Esophagus (tissue), 2 donors: Measurements from ENCODE around the gene CARNS1. TPM values are rescaled to one million over a fixed set of nuclear protein-coding genes. Genes with fewer than 3 reads are reported as not detected.

Source experiments
- H3K27ac ChIP-seq, 2 donors: one replicate each; pipeline ENCODE4 v1.5.1; 2013; ENCODE audit warnings: low read depth in 2 of 2, mild to moderate bottlenecking in 2 of 2, inconsistent platforms in 1 of 2, low read length in 1 of 2, moderate library complexity in 1 of 2
- H3K27me3 ChIP-seq, 2 donors: one replicate each; pipeline ENCODE4 v1.6.1; 2013; ENCODE audit warnings: low read length in 2 of 2, control low read depth in 1 of 2, mild to moderate bottlenecking in 1 of 2; ENCODE audit not compliant: insufficient read depth in 2 of 2, control insufficient read depth in 1 of 2
- H3K36me3 ChIP-seq, 2 donors: one replicate each; pipeline ENCODE4 v1.6.1; 2013; ENCODE audit warnings: low read length in 1 of 2; ENCODE audit not compliant: control insufficient read depth in 2 of 2, insufficient read depth in 2 of 2
- H3K4me1 ChIP-seq, 2 donors: one replicate each; pipeline ENCODE4 v1.6.1; 2013; ENCODE audit warnings: low read length in 1 of 2; ENCODE audit not compliant: control insufficient read depth in 2 of 2, insufficient read depth in 2 of 2
- H3K4me3 ChIP-seq, 2 donors: one replicate each; pipeline ENCODE4 v1.5.1; 2013; ENCODE audit warnings: low read length in 2 of 2, mild to moderate bottlenecking in 2 of 2, low read depth in 1 of 2, moderate library complexity in 1 of 2
- H3K9me3 ChIP-seq, 2 donors: one replicate each; pipeline ENCODE4 v1.6.1; 2013; ENCODE audit warnings: mild to moderate bottlenecking in 2 of 2, low read depth in 1 of 2, low read length in 1 of 2, moderate library complexity in 1 of 2; ENCODE audit not compliant: control insufficient read depth in 2 of 2, insufficient read depth in 1 of 2
- WGBS, 2 donors: extraction: QIAGEN DNeasy Blood & Tissue Kit; methylation state at CpG; one replicate each; pipeline ENCODE4 v1.1.7; 2013; 5-methylcytosine and 5-hydroxymethylcytosine counted together
- polyA plus RNA-seq, 2 donors: library from polyadenylated mRNA; stranded (reverse); fragments of 200-250 nt; gene quantifications; one replicate each; pipeline ENCODE4 v1.2.3, GENCODE V29; 2013
- donor health status: healthy with polysubstance abuse.
- donor health status: Bipolar disorder and iron deficiency.

CARNS1 gene
- polyA plus RNA-seq, 2 donors = 0.21 to 0.29 TPM

DNA sequence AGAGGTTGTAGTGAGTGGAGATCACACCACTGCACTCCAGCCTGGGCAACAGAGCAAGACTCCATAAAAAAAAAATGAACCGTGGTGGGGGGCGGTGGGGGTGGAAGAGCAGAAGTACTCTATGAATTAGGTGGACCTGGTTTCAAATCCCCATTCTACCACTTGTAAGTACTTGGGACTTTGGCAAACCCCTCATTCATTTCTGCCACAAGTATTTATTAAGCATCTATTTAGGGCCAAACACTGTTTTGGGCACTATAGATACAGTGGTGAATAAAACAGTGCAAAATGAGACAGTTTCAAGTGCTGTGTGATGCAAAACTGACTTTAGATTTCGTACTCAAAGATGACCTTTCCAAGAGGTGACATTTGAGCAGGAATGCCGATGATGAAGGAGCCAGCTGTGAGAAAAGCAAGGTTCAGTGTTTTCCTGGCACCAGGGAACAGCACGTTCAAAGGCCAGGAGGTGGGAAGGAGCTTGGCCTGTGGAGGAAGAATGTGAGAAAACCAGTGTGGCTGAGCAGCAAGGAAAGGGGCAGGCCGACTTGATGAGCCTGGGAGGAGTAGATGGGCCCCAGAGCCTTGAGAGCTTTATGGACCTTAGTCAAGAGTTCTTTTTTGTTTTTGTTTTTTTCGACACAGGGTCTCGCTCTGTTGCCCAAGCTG is 55.0 kb downstream of the CARNS1 start:
- Histone ChIP-seq H3K9me3 (no peaks in the 10 kb centered on the region), H3K4me3 (no peak overlapping the region), H3K4me1 (peaks cover 6 to 10% of the 10 kb centered on the region in 2 donors), H3K27ac (no peak overlapping the region), H3K27me3 (no peaks in the 10 kb centered on the region), H3K36me3 (peaks cover 0 to 6% of the 10 kb centered on the region in 2 donors)
- WGBS, 2 donors = 80 to 82% methylated on average over 8 of the region's 8 CpGs

DNA sequence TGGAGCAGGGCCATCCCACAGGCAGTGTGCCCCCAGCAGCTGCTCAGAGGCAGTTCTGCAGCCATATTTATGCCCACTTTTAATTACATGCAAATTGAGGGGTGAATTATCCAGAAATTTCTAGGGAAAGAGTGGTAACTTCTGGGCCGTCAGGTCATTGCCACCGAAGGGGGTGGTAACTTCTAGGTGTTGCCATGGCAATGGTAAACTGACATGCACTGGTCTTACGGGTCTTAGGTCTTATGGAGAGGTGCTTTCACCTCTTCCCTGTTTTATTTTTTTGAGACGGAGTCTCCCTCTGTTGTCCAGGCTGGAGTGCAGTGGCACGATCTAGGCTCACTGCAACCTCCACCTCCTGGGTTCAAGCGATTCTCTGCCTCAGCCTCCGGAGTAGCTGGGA is 57.4 kb downstream of the CARNS1 start:
- Histone ChIP-seq H3K27me3 (no peaks in the 10 kb centered on the region), H3K36me3 (no peaks in the 10 kb centered on the region), H3K4me1 (peaks cover 2% of the 10 kb centered on the region in 2 donors), H3K9me3 (no peaks in the 10 kb centered on the region), H3K27ac (no peak overlapping the region), H3K4me3 (no peak overlapping the region)
- 80 to 82% methylated on average over 7 of the region's 7 CpGs for WGBS, 2 donors

Other genes starting within 250 kb of the CARNS1 start
- 10 to 100 TPM; 62.4 to 74.2 TPM for gene GRK2, start 149.2 kb upstream of the CARNS1 start, polyA plus RNA-seq
- 10 to 100 TPM; 36.8 to 87.3 TPM for gene ANKRD13D, start 126.4 kb upstream of the CARNS1 start, polyA plus RNA-seq
- 10 to 100 TPM; 38.6 to 55.6 TPM for gene SSH3, start 112.1 kb upstream of the CARNS1 start, polyA plus RNA-seq
- 100 to 1,000 TPM; 112 to 114 TPM for gene POLD4, start 62.1 kb upstream of the CARNS1 start, polyA plus RNA-seq
- 1 to 10 TPM; 1.4 to 2.2 TPM for gene CLCF1, start 42.1 kb upstream of the CARNS1 start, polyA plus RNA-seq
- 10 to 100 TPM; 17.5 to 26.2 TPM for gene RAD9A, start 23.7 kb upstream of the CARNS1 start, polyA plus RNA-seq
- gene PPP1CA, start 13.8 kb upstream of the CARNS1 start, polyA plus RNA-seq = 100 to 1,000 TPM; 105 to 149 TPM
- 1 to 10 TPM; 3.9 to 6.2 TPM for gene TBC1D10C, start 11.6 kb upstream of the CARNS1 start, polyA plus RNA-seq
- 10 to 100 TPM; 79.6 to 85.9 TPM for gene RPS6KB2, start 12.8 kb downstream of the CARNS1 start, polyA plus RNA-seq
- 1 to 10 TPM; 6.2 to 6.5 TPM for gene PTPRCAP, start 22.0 kb downstream of the CARNS1 start, polyA plus RNA-seq
- 100 to 1,000 TPM in 1 of 2 donors, 10 to 100 TPM in 1; 70.7 to 114 TPM for gene CORO1B, start 27.8 kb downstream of the CARNS1 start, polyA plus RNA-seq
- not detected for gene GPR152, start 37.1 kb downstream of the CARNS1 start, polyA plus RNA-seq
- gene CABP4, start 39.7 kb downstream of the CARNS1 start, polyA plus RNA-seq = under 1 TPM; 0.14 to 0.39 TPM
- 100 to 1,000 TPM; 154 to 160 TPM for gene TMEM134, start 53.6 kb downstream of the CARNS1 start, polyA plus RNA-seq
- gene AIP, start 67.3 kb downstream of the CARNS1 start, polyA plus RNA-seq = 10 to 100 TPM; 34.1 to 41.5 TPM
- gene PITPNM1, start 89.7 kb downstream of the CARNS1 start, polyA plus RNA-seq = 10 to 100 TPM; 18.2 to 29.3 TPM
- gene CDK2AP2, start 92.5 kb downstream of the CARNS1 start, polyA plus RNA-seq = 10 to 100 TPM; 49.4 to 52.2 TPM
- gene CABP2, start 107.8 kb downstream of the CARNS1 start, polyA plus RNA-seq = not detected
- gene GSTP1, start 168.1 kb downstream of the CARNS1 start, polyA plus RNA-seq = 1,000 to 10,000 TPM; 3,504 to 3,523 TPM
- 100 to 1,000 TPM; 122 to 137 TPM for gene NDUFV1, start 191.3 kb downstream of the CARNS1 start, polyA plus RNA-seq
- 10 to 100 TPM; 43.1 to 59.3 TPM for gene NUDT8, start 214.3 kb downstream of the CARNS1 start, polyA plus RNA-seq
- gene TBX10, start 224.1 kb downstream of the CARNS1 start, polyA plus RNA-seq = not detected
- gene ACY3, start 235.1 kb downstream of the CARNS1 start, polyA plus RNA-seq = under 1 TPM; 0.08 to 0.11 TPM